ENCODE data around the gene ADGRD1. TPM values are rescaled to one million over a fixed set of nuclear protein-coding genes. Genes with fewer than 3 reads are reported as not detected.
A peak's percentile ranks its signal among the peaks of the same experiment; 100 is the strongest.

Gene ADGRD1
- total RNA-seq, 1 donor from 2014 or later, result 46.9 TPM

GRCh38 chr12:130966443-130967030 lies 12.8 kb downstream of the ADGRD1 start:
- H3K4me1 ChIP-seq, result no peaks in the 10 kb centered on the region
- no peaks in the 10 kb centered on the region for H3K27me3 ChIP-seq
- H3K36me3 ChIP-seq, result peaks cover 0 to 6% of the 10 kb centered on the region in 2 donors
- no peaks in the 10 kb centered on the region for H3K9me3 ChIP-seq
- no peak overlapping the region for H3K4me3 ChIP-seq
- peak in 1 of 2 donors; percentile 9 for DNase-seq (ENCODE audit: low spot score in 2 of 2)
- H3K27ac ChIP-seq, result no peak overlapping the region
- intact Hi-C loops (cut with DNase I), result no loop called here
- TF ChIP-seq, protein P1, sequence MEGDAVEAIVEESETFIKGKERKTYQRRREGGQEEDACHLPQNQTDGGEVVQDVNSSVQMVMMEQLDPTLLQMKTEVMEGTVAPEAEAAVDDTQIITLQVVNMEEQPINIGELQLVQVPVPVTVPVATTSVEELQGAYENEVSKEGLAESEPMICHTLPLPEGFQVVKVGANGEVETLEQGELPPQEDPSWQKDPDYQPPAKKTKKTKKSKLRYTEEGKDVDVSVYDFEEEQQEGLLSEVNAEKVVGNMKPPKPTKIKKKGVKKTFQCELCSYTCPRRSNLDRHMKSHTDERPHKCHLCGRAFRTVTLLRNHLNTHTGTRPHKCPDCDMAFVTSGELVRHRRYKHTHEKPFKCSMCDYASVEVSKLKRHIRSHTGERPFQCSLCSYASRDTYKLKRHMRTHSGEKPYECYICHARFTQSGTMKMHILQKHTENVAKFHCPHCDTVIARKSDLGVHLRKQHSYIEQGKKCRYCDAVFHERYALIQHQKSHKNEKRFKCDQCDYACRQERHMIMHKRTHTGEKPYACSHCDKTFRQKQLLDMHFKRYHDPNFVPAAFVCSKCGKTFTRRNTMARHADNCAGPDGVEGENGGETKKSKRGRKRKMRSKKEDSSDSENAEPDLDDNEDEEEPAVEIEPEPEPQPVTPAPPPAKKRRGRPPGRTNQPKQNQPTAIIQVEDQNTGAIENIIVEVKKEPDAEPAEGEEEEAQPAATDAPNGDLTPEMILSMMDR (IDR thresholded peaks at IDR 0.05), result no peak

GRCh38 chr12:130967636-130968035 lies 13.9 kb downstream of the ADGRD1 start:
- Histone ChIP-seq H3K9me3 (no peaks in the 10 kb centered on the region), H3K36me3 (peaks cover 0 to 9% of the 10 kb centered on the region in 2 donors), H3K27me3 (no peaks in the 10 kb centered on the region), H3K4me1 (no peaks in the 10 kb centered on the region), H3K4me3 (no peak overlapping the region), H3K27ac (no peak overlapping the region)
- TF ChIP-seq, protein P1 (IDR thresholded peaks at IDR 0.05), result no peak
- intact Hi-C loops (cut with DNase I), result no loop called here
- DNase-seq (ENCODE audit: low spot score in 2 of 2), result no peak

DNA sequence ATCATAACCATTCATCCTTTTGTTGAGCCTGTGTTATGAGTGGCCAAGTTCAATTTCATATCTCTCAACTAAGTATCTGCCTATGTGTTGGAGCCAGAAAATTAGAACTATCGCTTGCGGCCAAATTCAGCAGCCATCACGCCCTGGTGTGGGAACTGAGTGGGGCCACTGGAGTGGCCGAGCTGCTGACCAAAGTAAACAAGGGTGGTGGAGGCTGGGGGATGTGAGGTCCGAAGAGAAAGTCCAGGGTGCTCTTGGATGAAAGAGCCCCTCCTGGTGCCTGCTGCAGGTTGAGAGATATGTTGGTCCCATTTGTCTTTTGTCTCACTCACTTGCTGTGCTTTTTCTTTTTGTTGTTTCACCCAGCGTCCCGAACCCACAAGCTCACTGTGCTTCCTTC lies 14.9 kb downstream of the ADGRD1 start:
- intact Hi-C loops (cut with DNase I), result no loop called here
- Histone ChIP-seq H3K36me3 (peaks cover 0 to 9% of the 10 kb centered on the region in 2 donors), H3K4me3 (no peak overlapping the region), H3K4me1 (no peaks in the 10 kb centered on the region), H3K9me3 (no peaks in the 10 kb centered on the region), H3K27me3 (no peaks in the 10 kb centered on the region), H3K27ac (no peak overlapping the region)
- DNase-seq (ENCODE audit: low spot score in 2 of 2), result no peak
- TF ChIP-seq, protein P1 (IDR thresholded peaks at IDR 0.05), result no peak

- no peaks in the 10 kb centered on the region for H3K27me3 ChIP-seq
- no peak overlapping the region for H3K4me3 ChIP-seq
- H3K4me1 ChIP-seq, result no peaks in the 10 kb centered on the region
- H3K27ac ChIP-seq, result no peak overlapping the region
- H3K9me3 ChIP-seq, result no peaks in the 10 kb centered on the region
- peaks cover 0 to 9% of the 10 kb centered on the region in 2 donors for H3K36me3 ChIP-seq
- TF ChIP-seq, protein P1 (IDR thresholded peaks at IDR 0.05), result no peak
- intact Hi-C loops (cut with DNase I), result no loop called here
- no peak for DNase-seq (ENCODE audit: low spot score in 2 of 2)
Observed at GRCh38 chr12:130969223-130969622, 15.5 kb downstream of the ADGRD1 start.

DNA sequence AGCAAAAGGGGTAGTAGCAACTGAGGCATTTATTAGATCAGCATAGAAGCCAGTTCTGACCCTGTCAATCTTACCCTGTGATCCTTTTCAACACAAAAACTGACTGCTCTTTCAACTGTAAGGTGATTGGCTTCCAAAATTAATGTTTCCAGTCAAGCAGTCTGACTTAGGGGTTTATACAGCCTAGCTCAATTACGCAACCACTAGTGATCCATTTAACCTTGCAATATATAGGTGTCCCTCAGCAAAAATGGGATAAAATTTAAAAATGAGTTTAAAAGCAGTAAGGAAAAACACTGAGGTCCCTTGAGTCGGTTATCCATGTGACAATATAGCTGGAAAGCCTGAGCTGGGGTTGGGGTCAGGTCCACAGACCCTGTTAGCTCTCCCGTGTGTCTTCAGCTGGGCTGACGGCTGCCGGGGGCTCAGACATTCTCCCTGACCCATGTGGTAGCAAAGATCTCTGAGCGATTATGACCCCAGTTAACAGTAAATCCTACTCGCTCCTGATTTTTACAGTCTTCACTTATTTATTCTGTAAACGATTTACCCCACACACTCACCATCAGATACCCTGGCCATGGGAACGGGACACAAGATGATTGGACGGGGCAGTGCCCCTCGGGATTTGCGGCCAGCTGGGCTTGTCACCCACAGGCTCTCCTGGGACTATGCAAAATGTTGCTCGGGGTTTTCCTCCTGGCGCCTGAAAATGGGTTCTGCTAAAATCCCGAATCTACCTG lies 16.6 kb downstream of the ADGRD1 start:
- TF ChIP-seq, protein P1 (IDR thresholded peaks at IDR 0.05), result no peak
- no peak for DNase-seq (ENCODE audit: low spot score in 2 of 2)
- no peak overlapping the region for H3K4me3 ChIP-seq
- H3K27me3 ChIP-seq, result no peaks in the 10 kb centered on the region
- intact Hi-C loops (cut with DNase I), result no loop called here
- no peaks in the 10 kb centered on the region for H3K9me3 ChIP-seq
- no peaks in the 10 kb centered on the region for H3K4me1 ChIP-seq
- H3K36me3 ChIP-seq, result peaks cover 0 to 9% of the 10 kb centered on the region in 2 donors
- no peak overlapping the region for H3K27ac ChIP-seq
